ENCODE measurements around the gene LMBR1L. TPM values are rescaled to one million over a fixed set of nuclear protein-coding genes. Genes with fewer than 3 reads are reported as not detected.

The LMBR1L gene
- total RNA-seq, 4 donors from 2014 or later: 25.6 to 94.2 (median 54.5) TPM

- TF ChIP-seq CTCF (IDR thresholded peaks at IDR 0.05; ENCODE audit: low read depth): no peak
Measured at GRCh38 chr12:49091056-49091835, 19.4 kb downstream of the LMBR1L start.

- no peak for TF ChIP-seq CTCF (IDR thresholded peaks at IDR 0.05; ENCODE audit: low read depth)
Measured at GRCh38 chr12:49089821-49090773, 20.6 kb downstream of the LMBR1L start.

GRCh38 chr12:49088932-49089330, 21.7 kb downstream of the LMBR1L start:
- TF ChIP-seq CTCF (IDR thresholded peaks at IDR 0.05; ENCODE audit: low read depth): no peak

- no peak for TF ChIP-seq CTCF (IDR thresholded peaks at IDR 0.05; ENCODE audit: low read depth)
Measured at GRCh38 chr12:49088150-49088931, 22.3 kb downstream of the LMBR1L start.

GRCh38 chr12:49086116-49086515, 24.5 kb downstream of the LMBR1L start:
- TF ChIP-seq CTCF (IDR thresholded peaks at IDR 0.05; ENCODE audit: low read depth): no peak

GRCh38 chr12:49084438-49084837, 26.2 kb downstream of the LMBR1L start:
- TF ChIP-seq CTCF (IDR thresholded peaks at IDR 0.05; ENCODE audit: low read depth): no peak

Data from subcutaneous adipose tissue (tissue), 4 donors.